Prostate gland (tissue), 2 donors: ENCODE results near the gene ZMIZ1.

Experiments
- POLR2A ChIP-seq: fragments of 450-650 bp; IDR thresholded peaks from one replicate; pipeline ENCODE4 v1.6.1; 2016; ENCODE audit warnings: antibody characterized with exemption, mild to moderate bottlenecking
- POLR2AphosphoS5 ChIP-seq: sonication (generic); formaldehyde crosslinking; IDR thresholded peaks from one replicate; pipeline ENCODE4 v1.6.1; 2017; ENCODE audit warnings: antibody characterized with exemption
- TF ChIP-seq, protein P1 (sequence below), 4 experiments: fragments of 200-600 bp in 2 of 4; fragments of 450-650 bp in 2 of 4; sonication (generic) in 2 of 4; IDR thresholded peaks; 1 replicate in 3 of 4; 2 replicates in 1 of 4; pipeline ENCODE4 v1.5.1; 2016 to 2019; ENCODE audit warnings: antibody characterized with exemption in 4 of 4, mild to moderate bottlenecking in 2 of 4, moderate library complexity in 2 of 4

DNA sequence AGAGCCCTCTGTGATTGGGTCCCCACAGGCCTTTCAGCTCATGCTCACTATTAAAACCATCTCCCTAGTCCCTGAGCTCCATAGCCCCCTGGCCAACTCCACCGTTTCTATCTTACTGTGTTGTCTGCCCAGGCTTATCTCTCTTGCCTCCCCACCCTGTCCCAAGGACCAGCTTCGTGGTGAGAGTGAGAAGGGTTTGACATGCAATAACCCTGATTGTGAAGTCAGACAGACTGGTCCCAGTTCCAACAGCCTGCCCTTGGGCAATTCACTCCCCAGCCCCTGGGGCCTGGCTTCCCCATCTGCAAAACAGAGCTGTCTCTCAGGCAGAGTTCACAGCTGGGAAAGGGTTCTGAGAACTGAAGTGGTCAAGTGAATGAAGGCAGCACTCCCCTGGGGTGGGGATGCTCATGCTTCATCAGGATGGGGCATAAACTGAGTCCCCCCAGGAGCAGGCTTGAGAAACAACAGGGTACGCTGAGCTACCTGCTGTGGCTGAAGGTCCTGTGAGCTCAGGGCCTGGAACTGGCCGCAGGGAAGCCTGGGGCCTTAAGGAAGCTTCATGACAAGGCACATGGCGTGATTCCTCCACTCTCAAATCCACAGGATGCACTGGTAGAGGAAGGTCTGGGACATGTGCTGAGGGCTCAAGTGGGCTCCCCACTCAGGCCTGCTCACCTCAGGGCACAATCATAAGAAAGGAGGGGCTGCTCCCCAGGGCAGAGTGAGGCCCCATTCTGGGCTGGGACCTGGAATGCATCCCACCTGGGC is 276.7 kb downstream of the ZMIZ1 start:
- TF ChIP-seq, protein P1, sequence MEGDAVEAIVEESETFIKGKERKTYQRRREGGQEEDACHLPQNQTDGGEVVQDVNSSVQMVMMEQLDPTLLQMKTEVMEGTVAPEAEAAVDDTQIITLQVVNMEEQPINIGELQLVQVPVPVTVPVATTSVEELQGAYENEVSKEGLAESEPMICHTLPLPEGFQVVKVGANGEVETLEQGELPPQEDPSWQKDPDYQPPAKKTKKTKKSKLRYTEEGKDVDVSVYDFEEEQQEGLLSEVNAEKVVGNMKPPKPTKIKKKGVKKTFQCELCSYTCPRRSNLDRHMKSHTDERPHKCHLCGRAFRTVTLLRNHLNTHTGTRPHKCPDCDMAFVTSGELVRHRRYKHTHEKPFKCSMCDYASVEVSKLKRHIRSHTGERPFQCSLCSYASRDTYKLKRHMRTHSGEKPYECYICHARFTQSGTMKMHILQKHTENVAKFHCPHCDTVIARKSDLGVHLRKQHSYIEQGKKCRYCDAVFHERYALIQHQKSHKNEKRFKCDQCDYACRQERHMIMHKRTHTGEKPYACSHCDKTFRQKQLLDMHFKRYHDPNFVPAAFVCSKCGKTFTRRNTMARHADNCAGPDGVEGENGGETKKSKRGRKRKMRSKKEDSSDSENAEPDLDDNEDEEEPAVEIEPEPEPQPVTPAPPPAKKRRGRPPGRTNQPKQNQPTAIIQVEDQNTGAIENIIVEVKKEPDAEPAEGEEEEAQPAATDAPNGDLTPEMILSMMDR (IDR thresholded peaks at IDR 0.05) = no peak
- TF ChIP-seq POLR2A = no peak
- TF ChIP-seq POLR2AphosphoS5 = no peak
